ENCODE measurements around the gene CASK. TPM values are rescaled to one million over a fixed set of nuclear protein-coding genes. Genes with fewer than 3 reads are reported as not detected.

The CASK gene
- total RNA-seq, 1 experiment from 2014 or later: 10.9 TPM

DNA sequence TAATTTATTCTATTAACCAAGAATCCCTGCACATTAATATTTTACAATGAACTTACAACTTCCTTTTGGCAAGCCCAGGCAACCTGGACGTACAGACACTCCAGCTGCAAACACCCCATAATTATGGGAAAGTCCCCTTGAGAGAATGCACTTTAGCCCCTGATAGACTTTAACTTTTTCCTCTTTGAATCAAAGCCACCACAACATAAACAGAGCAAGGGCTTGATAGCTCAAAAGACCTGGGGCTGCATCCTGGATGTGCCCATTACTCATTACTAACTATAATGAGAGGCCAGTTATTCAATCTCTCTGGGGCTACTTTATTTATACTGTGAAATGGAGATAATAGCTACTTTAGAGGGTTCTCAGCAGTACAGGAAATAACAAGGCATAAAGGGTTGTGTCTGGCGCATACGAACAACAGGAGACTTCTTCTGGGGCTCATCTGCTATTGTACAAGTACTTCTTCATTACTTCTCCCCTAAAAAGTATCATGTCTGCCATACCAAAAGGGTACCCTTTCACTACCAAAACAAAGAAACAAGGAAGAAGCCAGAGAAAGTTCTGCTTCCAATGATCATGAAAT, 54.9 kb downstream of the CASK start:
- DNase-seq (ENCODE audit: low read depth, low spot score): no peak
- in situ Hi-C loops (cut with HindIII; ENCODE audit: low pct_unique_long_range_greater_than_20kb, low sequenced_read_pairs): no loop called here

DNA sequence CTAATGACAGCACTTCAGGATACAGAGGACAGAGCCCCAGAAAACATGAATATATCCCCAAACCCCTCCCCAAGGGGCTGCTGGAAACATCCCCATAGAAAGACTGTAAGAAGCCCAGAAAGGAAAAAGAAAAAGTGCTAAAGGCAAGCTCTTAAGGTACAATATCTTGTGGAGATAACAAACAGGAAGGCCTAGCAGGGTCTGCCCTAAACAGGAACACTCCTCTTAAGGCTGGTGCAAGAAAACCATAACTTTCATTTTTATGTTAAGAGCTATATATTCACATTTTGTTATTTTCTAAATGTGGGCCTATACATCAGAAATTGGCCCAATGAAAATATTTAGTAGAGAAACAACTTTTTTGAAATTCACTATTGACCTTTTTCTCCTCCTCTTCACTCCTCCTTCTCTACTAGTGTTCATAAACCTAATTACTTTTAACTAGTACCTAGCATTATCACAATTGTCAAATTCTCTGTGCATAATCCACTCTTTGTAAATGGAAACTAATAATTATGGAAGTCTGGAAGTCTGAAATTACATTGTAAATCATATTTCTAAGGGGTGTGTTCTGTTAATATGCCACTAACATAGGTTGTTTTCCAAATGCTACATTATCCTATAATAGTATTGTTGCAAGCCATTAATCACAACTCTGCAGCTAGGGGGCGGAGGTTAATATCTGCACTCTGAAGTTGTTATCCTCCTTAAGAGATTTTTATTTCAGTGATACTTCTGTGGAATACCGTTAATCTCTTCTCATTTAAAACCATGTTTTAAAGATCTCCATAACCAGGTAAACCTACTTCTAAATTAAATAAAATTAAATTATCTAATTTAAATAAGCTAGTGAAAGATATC, 59.8 kb downstream of the CASK start:
- in situ Hi-C loops (cut with HindIII; ENCODE audit: low pct_unique_long_range_greater_than_20kb, low sequenced_read_pairs): no loop called here
- DNase-seq (ENCODE audit: low read depth, low spot score): peak; percentile 6

DNA sequence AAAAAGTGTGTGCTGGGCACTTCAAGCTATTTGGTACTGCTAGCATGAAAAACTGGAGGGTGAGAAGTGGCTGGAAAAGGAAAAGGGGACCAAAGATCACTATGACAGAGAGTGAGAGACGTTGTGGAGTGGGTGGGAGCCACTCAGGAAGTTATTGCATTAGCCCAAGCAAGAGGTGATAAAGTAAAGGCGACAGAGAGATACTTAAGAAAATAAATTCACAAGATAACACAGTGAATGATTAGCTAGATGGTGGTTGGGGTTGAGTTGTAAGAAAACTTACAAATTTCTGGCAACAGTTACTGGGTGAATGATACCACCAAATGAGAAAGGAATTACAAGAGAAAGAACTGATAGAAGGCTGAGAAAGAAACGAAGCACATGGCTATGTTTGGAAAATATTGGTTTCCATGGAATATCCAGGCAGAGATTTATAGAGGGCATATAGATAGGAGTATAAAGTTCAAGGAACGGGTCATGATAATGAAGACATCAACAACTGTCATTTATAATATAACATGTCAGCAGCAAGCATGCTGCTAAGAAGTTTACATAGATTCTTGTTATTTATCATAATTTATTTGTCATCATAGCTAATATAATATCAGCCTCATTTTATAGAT, 60.7 kb downstream of the CASK start:
- DNase-seq (ENCODE audit: low read depth, low spot score): no peak
- in situ Hi-C loops (cut with HindIII; ENCODE audit: low pct_unique_long_range_greater_than_20kb, low sequenced_read_pairs): no loop called here

DNA sequence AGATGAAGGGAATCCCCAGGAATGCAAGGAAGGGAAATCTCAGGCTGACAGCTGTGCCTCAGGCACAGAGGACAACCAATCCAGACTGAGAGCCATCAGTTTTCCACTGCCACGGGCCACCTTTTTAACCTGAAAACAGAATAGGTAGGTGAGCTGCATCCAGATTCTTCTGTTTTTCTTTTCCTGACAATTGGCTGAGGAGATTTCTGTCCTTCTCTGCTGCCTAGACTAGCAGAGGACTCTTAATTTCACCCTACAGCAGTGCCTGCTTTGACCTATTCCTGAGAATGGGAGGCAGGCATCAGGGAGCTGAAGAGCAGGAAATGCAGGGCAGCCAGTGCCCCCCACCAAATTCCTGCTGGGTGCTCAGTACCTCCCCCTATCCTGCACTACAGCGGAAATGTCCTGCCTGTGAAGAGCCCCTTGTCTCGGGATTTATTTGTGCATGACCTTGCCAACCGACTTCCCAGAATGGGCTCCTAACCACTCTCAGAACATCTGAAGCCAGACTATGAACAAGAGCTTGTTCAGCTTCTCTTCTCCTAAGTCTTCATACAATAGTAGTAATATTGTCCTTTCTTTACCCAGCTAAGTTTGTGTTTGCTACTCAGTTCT, 65.1 kb downstream of the CASK start:
- in situ Hi-C loops (cut with HindIII; ENCODE audit: low pct_unique_long_range_greater_than_20kb, low sequenced_read_pairs): no loop called here
- DNase-seq (ENCODE audit: low read depth, low spot score): peak; percentile 72

DNA sequence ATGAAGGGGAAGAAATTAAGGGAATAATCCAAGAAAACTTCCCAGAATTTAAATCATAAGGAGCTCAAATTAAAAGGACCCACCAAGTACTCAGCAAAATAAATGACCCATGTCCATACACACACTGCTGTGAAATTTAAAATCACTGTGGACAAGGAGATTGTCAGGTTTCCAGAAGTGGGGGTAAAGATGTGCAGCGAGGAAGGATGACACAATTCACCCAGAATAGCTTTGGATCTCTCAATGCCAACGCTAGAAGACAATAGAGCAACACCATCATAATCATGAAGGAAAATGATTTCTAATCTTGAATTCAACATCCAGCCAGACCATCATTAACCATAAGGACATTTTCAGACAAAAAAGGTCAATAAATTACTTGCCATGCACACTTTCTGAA, 65.7 kb downstream of the CASK start:
- in situ Hi-C loops (cut with HindIII; ENCODE audit: low pct_unique_long_range_greater_than_20kb, low sequenced_read_pairs): no loop called here

DNA sequence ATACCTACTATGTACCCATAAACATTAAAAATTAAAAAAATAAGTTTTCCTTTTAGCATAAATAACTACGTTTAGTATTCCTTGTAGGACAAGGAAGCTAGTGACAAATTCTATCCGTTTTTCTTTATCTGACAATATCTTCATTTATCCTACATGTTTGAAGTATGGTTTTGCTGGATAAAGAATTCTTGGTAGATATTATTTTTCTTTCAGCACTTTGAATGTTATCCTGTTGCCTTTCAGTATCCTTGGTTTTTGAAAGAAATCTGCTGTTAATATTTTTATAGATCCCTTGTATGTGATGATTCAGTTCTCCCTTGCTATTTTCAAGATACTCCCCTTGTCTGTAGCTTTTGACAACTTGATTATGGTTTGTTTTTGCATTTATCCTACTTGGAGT, 76.6 kb downstream of the CASK start:
- in situ Hi-C loops (cut with HindIII; ENCODE audit: low pct_unique_long_range_greater_than_20kb, low sequenced_read_pairs): no loop called here
- no peak for DNase-seq (ENCODE audit: low read depth, low spot score)

More for the DNA sequence above, 65.7 kb downstream of the CASK start:
- no peak for DNase-seq (ENCODE audit: low read depth, low spot score)

DNA sequence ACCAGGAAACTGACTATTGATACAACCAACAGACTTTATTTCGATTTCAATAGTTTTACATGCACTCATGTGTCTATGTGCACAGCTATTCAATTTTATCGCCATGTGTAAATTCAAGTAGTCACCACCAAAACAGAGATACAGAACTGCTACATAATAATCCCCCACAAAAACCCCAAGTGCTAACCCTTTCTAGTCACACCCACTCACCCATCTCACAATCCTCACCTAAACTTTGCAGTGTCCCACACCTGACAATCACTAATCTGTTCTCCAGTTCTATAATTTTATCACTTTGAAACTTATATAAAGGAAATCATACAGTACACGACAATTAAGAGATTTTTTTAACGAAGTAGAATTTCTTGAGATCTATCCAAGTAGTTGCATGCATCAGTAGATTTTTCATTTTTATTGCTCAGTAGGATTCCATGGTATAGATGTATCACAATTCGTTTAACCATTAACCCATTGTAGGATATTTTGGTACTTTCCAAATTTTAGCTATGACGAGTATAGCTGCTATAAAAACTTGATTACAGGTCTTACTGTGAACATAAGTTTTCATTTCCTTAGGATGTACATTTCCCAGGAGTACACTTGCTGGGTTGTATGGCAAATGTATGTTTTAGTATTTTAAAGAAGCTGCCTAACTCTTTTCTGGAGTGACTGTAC, 85.9 kb downstream of the CASK start:
- no peak for DNase-seq (ENCODE audit: low read depth, low spot score)
- in situ Hi-C loops (cut with HindIII; ENCODE audit: low pct_unique_long_range_greater_than_20kb, low sequenced_read_pairs): no loop called here

DNA sequence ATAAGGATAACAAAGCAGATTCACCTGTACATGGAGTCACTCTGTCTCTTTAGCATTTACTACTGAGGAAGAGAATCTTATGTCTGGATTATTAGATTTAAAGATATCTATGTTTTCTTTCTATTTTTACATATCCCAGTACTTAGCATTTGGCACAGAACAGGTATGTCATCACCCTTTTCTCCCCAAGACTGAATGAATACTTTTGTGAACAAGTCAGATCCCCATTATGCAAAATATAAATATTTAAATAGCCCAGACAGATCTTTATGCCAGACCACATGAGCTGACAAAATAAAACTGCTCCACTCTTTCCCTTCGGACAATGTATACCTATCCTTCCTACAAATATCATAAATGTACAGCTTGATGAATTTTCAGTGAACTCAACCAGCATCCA, 94.5 kb downstream of the CASK start:
- in situ Hi-C loops (cut with HindIII; ENCODE audit: low pct_unique_long_range_greater_than_20kb, low sequenced_read_pairs): no loop called here
- no peak for DNase-seq (ENCODE audit: low read depth, low spot score)

DNA sequence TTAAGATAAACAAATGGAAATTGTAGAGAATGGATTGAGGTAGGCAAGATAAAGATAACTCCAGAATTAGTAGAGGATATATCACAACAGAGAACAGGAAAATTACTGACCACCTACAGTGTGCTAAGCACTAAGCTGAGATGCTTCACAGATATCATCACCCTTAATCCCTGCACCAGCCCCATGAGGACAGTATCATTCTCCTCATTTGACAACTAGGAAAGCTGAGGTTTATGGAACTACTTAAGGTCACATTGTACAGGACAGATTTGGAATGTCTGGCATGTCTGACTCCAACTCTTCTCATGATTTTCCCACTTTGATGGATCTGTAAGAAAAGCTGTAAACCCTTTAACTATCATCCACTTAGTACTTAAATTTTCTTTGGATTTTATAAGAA, 95.5 kb downstream of the CASK start:
- in situ Hi-C loops (cut with HindIII; ENCODE audit: low pct_unique_long_range_greater_than_20kb, low sequenced_read_pairs): no loop called here
- no peak for DNase-seq (ENCODE audit: low read depth, low spot score)

DNA sequence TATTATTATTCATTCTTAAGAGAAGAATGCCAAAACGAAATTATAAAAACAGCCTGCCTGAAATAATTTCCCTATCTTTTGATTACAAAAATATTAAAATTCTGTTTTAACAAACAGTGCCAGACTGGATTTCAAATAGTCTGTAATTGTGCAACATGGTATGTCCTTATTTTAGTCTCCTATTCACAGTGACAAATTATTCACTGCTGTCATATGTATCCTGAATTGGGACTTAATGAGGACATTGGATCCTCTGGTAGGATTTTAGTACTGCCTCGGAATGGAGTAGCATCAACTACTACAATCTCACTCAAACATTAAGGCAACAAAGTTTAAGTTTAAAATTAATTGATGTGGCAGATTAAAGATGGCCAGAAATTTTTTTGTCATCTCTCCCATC, 97.6 kb downstream of the CASK start:
- no peak for DNase-seq (ENCODE audit: low read depth, low spot score)
- in situ Hi-C loops (cut with HindIII; ENCODE audit: low pct_unique_long_range_greater_than_20kb, low sequenced_read_pairs): no loop called here

DNA sequence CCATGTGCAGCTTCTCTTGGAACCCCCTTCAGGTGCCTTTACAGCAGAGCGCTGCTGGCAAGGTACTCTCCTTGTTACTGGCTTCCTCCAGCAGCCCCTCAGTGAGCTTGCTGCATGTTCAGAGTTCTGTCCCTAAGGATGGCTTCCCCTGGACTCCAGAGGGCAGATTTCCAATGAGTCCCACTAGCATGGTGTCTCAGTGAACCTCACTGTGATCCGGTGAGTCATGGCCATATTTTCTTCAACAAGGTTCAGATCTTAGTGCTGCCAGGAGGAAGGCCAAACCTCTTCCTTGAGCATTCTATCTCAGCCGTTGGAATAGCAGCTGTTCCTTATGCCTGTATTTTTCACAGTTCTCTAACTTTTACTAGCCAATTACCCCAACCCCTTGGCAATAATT, 98.8 kb downstream of the CASK start:
- in situ Hi-C loops (cut with HindIII; ENCODE audit: low pct_unique_long_range_greater_than_20kb, low sequenced_read_pairs): no loop called here
- DNase-seq (ENCODE audit: low read depth, low spot score): no peak

DNA sequence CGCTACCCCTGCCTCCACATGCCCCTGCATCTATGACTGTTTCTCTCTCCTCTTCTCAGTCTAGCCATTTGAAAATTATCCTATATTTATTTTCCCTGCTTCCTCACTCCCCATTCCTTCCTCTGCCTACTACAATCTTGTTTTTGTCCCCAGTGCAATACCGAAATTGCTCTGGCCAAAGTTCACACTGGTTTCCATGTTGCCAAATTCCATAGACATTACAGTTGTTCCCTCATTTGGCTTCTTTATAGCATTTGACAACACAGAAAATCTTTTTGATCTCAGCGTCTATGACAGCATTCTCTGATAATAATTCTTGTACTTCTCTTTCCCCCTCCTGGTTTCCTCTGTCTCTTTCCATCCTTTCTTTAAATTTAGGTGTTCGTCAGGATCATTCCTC, 100.0 kb downstream of the CASK start:
- in situ Hi-C loops (cut with HindIII; ENCODE audit: low pct_unique_long_range_greater_than_20kb, low sequenced_read_pairs): no loop called here
- no peak for DNase-seq (ENCODE audit: low read depth, low spot score)

DNA sequence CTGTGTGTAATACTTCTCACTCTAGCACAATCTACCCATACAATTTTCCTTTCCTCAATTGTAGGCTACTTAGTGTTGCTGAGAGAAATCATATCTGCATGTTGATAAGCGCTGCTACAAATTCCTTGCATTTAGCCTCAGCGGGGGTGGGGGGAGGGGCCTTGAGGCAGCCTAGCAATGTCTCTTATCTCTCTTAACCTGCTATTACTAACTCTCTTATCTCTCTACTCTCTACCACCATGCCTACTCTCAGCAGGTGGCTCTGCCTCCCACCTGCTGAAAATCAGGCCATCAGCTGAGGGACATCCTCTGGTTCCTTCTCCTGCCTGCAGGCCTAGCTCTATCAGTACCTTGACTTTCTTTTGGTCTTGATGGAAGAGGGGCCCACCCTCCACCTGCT, 100.5 kb downstream of the CASK start:
- in situ Hi-C loops (cut with HindIII; ENCODE audit: low pct_unique_long_range_greater_than_20kb, low sequenced_read_pairs): no loop called here

DNA sequence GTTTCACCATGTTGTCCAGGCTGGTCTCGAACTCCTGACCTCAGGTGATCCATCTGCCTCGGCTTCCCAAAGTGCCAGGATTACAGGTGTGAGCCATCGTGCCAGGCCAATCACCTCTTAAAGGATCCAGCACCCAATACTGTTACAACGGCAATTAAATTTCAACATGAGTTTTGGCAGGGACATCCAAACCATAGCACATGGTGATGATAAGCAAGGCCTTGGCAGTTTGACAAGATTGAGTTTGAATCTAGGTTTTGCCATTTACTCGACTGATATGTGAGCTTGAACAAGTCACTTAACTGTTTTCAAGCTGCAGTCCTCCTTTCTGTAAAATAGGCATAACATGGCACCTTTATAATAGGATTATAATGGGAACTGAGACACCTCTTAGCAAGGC, 115.3 kb downstream of the CASK start:
- in situ Hi-C loops (cut with HindIII; ENCODE audit: low pct_unique_long_range_greater_than_20kb, low sequenced_read_pairs): no loop called here
- DNase-seq (ENCODE audit: low read depth, low spot score): no peak

More for the DNA sequence above, 100.5 kb downstream of the CASK start:
- no peak for DNase-seq (ENCODE audit: low read depth, low spot score)

DNA sequence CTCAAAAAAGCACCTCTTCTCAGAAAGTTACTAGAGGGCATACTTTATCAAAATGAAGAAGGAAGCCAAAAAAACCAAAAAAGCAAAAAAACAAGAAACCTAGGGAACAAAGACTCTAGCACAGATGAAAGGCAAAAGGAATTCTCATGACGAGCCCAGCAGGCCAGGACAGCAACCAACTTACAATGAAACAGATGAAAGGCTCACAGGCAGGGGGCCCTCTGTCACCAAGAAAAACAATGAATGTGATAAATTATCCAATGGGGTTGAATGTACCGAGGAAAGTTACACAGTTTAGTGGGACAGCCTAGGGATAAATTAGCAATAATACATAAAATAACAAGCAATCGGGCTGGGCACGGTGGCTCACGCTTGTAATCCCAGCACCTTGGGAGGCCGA, 120.4 kb downstream of the CASK start:
- in situ Hi-C loops (cut with HindIII; ENCODE audit: low pct_unique_long_range_greater_than_20kb, low sequenced_read_pairs): no loop called here
- no peak for DNase-seq (ENCODE audit: low read depth, low spot score)

DNA sequence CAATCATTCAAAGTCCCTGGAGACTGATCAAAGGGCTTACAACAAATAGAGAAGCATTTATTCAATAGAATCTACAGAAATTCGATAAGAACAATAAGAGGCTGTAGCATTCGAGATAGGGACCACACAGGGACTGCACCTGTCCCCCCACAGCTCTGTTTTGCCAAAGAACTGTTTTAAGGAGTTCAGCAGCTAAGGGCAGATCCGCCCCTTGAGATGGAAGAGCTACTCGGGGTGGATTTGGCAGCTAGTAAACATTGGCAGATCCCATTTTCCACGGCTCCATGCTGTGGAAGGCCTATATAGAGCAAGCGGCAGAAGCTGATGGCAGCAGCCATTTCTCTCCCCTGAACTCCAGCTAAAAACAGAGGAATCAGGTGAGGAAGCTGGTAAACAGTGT, 123.7 kb downstream of the CASK start:
- in situ Hi-C loops (cut with HindIII; ENCODE audit: low pct_unique_long_range_greater_than_20kb, low sequenced_read_pairs): no loop called here

DNA sequence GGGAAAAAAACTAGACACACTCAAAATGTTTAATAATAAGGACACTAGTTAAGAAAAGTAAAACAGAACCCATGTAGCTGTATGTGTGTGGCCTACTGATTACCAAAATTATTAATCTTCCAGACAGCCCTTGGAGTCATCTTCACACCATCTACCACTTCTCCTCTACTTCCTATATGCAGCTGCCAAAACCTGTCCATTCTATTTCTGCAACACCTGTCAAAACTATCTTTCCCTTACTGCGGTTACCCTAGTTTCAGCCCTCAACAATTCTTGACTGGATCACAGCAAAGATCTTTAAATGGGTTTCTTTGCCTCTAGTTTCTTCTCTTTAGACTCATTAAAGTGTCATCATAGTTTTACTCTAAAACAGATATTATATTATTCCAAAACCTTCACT, 126.8 kb downstream of the CASK start:
- in situ Hi-C loops (cut with HindIII; ENCODE audit: low pct_unique_long_range_greater_than_20kb, low sequenced_read_pairs): no loop called here
- DNase-seq (ENCODE audit: low read depth, low spot score): no peak

More for the DNA sequence above, 123.7 kb downstream of the CASK start:
- DNase-seq (ENCODE audit: low read depth, low spot score): no peak

DNA sequence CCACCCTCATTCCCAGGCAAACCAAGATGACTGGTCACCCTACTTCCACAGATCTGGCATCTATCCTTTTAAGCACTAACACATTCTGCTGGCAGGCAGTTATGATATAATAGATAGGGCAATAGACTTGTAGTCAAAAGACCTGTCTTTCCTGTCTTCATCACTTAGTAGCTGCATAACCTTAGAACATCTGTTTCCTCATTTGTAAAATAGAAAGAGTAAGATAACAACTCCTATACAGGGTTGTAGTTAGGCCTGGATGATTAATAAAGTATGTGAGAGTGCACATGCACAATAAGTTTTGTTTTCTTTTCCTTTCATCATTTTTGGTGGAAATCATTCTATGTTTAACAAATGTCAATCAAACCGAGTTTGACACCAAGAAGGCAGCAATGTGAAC, 127.3 kb downstream of the CASK start:
- in situ Hi-C loops (cut with HindIII; ENCODE audit: low pct_unique_long_range_greater_than_20kb, low sequenced_read_pairs): no loop called here
- no peak for DNase-seq (ENCODE audit: low read depth, low spot score)

Measured in SK-MEL-5 (cell line).